K562 (cell line): ENCODE measurements around the gene RUFY2. TPM values are rescaled to one million over a fixed set of nuclear protein-coding genes. Genes with fewer than 3 reads are reported as not detected.

Source experiments
- ATF4 ChIP-seq: fragments of 450-650 bp; formaldehyde crosslinking; IDR thresholded peaks from 2 replicates; pipeline ENCODE4 v1.4.0; 2022; ENCODE audit warnings: mild to moderate bottlenecking, moderate library complexity
- EHMT2 ChIP-seq: fragments of 450-650 bp; IDR thresholded peaks from 2 replicates; pipeline ENCODE4 v1.6.1; 2018; ENCODE audit warnings: antibody characterized with exemption
- ETS2 ChIP-seq: IDR thresholded peaks from 2 replicates; pipeline ENCODE4 v1.6.1; 2016; ENCODE audit warnings: borderline replicate concordance, missing genetic modification characterization, mild to moderate bottlenecking, moderate library complexity, missing compliant biosample characterization; ENCODE audit not compliant: poor library complexity, severe bottlenecking
- HMG20A ChIP-seq: fragments of 450-650 bp; formaldehyde crosslinking; conservative IDR thresholded peaks from 2 replicates; pipeline ENCODE4 v1.4.0; 2020; ENCODE audit warnings: mild to moderate bottlenecking, mixed read lengths
- MBD2 ChIP-seq: sonication (generic); IDR thresholded peaks from 2 replicates; pipeline ENCODE4 v1.6.1; 2016; ENCODE audit warnings: low read depth, borderline replicate concordance
- PRDM10 ChIP-seq: fragments of 450-650 bp; IDR thresholded peaks from 2 replicates; pipeline ENCODE4 v1.6.1; 2018; ENCODE audit not compliant: partially characterized antibody
- RFX7 ChIP-seq: fragments of 250-450 bp; sonication (Bioruptor Pico); IDR thresholded peaks from 2 replicates; pipeline ENCODE4 v1.5.1; 2021; ENCODE audit warnings: mild to moderate bottlenecking
- SMAD3 ChIP-seq: fragments of 450-650 bp; formaldehyde crosslinking; conservative IDR thresholded peaks from 2 replicates; pipeline ENCODE4 v1.4.0; 2020; ENCODE audit warnings: mild to moderate bottlenecking
- SOX6 ChIP-seq: fragments of 450-650 bp; IDR thresholded peaks from 2 replicates; pipeline ENCODE4 v1.6.1; 2014; ENCODE audit warnings: mild to moderate bottlenecking
- ZC3H4 ChIP-seq: sonication (generic); formaldehyde crosslinking; IDR thresholded peaks from 2 replicates; pipeline ENCODE4 v1.9.0; 2021; ENCODE audit warnings: missing genetic modification reagents, borderline replicate concordance
- ZEB2 ChIP-seq: fragments of 450-650 bp; IDR thresholded peaks from 2 replicates; pipeline ENCODE4 v1.6.1; 2016
- ZNF217 ChIP-seq: sonication (generic); formaldehyde crosslinking; IDR thresholded peaks from 2 replicates; pipeline ENCODE4 v1.8.0; 2022; ENCODE audit warnings: mild to moderate bottlenecking, missing genetic modification reagents
- ZNF24 ChIP-seq: fragments of 450-650 bp; IDR thresholded peaks from 2 replicates; pipeline ENCODE4 v1.6.1; 2016
- ZNF583 ChIP-seq: fragments of 250-450 bp; sonication (Bioruptor Pico); IDR thresholded peaks from 2 replicates; pipeline ENCODE4 v1.4.0; 2020
- ZNF75A ChIP-seq: fragments of 450-650 bp; formaldehyde crosslinking; IDR thresholded peaks from 2 replicates; pipeline ENCODE4 v1.4.0; 2020; ENCODE audit warnings: mild to moderate bottlenecking
- polyA plus RNA-seq, 8 experiments: library from polyadenylated mRNA; depleted of rRNA in 4 of 8; stranded (reverse) in 5 of 8; unstranded in 3 of 8; fragments of >200 nt; fragmentation: Nextera tagmentation in 2 of 8; fragmentation: Illumina TruSeq in 1 of 8; extraction: Ambion mirVana in 2 of 8; extraction: Trizol in 1 of 8; gene quantifications; 2 replicates each; pipeline versions ENCODE4 v1.2.1 to v1.2.3, GENCODE V29; 2011 to 2014; ENCODE audit warnings: inconsistent platforms in 1 of 8, missing spikeins in 1 of 8
- total RNA-seq, 7 experiments: library from RNA; depleted of rRNA in 6 of 7; stranded (reverse); fragments of >200 nt in 6 of 7; fragmentation: Illumina TruSeq in 2 of 7; extraction: Trizol in 2 of 7; gene quantifications; 2 replicates each; pipeline versions ENCODE4 v1.2.1 to v1.2.3, GENCODE V29; 2011 to 2021; ENCODE audit warnings: low replicate concordance in 1 of 7
- TF ChIP-seq, protein P1 (sequence below): fragments of 450-650 bp; IDR thresholded peaks from 2 replicates; pipeline ENCODE4 v1.6.1; 2016; ENCODE audit warnings: borderline replicate concordance
- TF ChIP-seq, protein P2 (sequence below), 3 experiments: IDR thresholded peaks in 2 of 3; conservative IDR thresholded peaks in 1 of 3; 2 replicates each; pipeline ENCODE4 v1.5.1; 2011 to 2012; ENCODE audit warnings: low read length in 3 of 3, mild to moderate bottlenecking in 3 of 3, control low read depth in 2 of 3, improper control_type of control experiment in 1 of 3, inconsistent platforms in 1 of 3, low read depth in 1 of 3, mixed read lengths in 1 of 3, moderate library complexity in 1 of 3; ENCODE audit not compliant: insufficient read depth in 2 of 3

The RUFY2 gene
- total and polyA plus RNA-seq, 9 of the 15 experiments (the other 6 are each of a cell fraction or from before 2014, with no cell fraction given) = 3.7 to 20.1 (median 12.6) TPM

- TF ChIP-seq ATF4 (CRISPR knock-in tag) (no peak), PRDM10 (no peak), ZC3H4 (CRISPR knock-in tag) (no peak; the same call in 1 of the 2 replicates), SOX6 (peak; percentile 55; the same call in 1 of the 2 replicates), ZEB2 (no peak), HMG20A (CRISPR knock-in tag) (no peak), ZNF24 (peak; percentile 74; the same call in 1 of the 2 replicates), RFX7 (no peak), ETS2 (tag) (no peak), EHMT2 (no peak), ZNF75A (no peak), MBD2 (0 out of 2 replicates have a peak, but pooled peaks have one; percentile 48), SMAD3 (CRISPR knock-in tag) (no peak), ZNF217 (no peak), ZNF583 (CRISPR knock-in tag) (peak; percentile 76)
- TF ChIP-seq, protein P1, sequence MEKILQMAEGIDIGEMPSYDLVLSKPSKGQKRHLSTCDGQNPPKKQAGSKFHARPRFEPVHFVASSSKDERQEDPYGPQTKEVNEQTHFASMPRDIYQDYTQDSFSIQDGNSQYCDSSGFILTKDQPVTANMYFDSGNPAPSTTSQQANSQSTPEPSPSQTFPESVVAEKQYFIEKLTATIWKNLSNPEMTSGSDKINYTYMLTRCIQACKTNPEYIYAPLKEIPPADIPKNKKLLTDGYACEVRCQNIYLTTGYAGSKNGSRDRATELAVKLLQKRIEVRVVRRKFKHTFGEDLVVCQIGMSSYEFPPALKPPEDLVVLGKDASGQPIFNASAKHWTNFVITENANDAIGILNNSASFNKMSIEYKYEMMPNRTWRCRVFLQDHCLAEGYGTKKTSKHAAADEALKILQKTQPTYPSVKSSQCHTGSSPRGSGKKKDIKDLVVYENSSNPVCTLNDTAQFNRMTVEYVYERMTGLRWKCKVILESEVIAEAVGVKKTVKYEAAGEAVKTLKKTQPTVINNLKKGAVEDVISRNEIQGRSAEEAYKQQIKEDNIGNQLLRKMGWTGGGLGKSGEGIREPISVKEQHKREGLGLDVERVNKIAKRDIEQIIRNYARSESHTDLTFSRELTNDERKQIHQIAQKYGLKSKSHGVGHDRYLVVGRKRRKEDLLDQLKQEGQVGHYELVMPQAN = peak; percentile 77
- TF ChIP-seq, protein P2, sequence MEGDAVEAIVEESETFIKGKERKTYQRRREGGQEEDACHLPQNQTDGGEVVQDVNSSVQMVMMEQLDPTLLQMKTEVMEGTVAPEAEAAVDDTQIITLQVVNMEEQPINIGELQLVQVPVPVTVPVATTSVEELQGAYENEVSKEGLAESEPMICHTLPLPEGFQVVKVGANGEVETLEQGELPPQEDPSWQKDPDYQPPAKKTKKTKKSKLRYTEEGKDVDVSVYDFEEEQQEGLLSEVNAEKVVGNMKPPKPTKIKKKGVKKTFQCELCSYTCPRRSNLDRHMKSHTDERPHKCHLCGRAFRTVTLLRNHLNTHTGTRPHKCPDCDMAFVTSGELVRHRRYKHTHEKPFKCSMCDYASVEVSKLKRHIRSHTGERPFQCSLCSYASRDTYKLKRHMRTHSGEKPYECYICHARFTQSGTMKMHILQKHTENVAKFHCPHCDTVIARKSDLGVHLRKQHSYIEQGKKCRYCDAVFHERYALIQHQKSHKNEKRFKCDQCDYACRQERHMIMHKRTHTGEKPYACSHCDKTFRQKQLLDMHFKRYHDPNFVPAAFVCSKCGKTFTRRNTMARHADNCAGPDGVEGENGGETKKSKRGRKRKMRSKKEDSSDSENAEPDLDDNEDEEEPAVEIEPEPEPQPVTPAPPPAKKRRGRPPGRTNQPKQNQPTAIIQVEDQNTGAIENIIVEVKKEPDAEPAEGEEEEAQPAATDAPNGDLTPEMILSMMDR (IDR thresholded peaks at IDR 0.05 in 2 of 3, conservative IDR thresholded peaks at IDR 0.05 in 1 of 3; ENCODE audit: insufficient read depth in 2 of 3, low read depth in 1 of 3, low read length in 3 of 3) = peak; percentile 69 to 95 (median 77)
Measured at GRCh38 chr10:68406815-68407548, at the start of gene RUFY2 (continued).
